Measurements from ENCODE around the gene FRMPD1.

FRMPD1 gene

GRCh38 chr9:37678789-37679273 lies 28.1 kb downstream of the FRMPD1 start:
- Histone ChIP-seq H3K9me3 (ENCODE audit: control insufficient read depth, insufficient read depth, low read depth, low read length) (no peaks in the 10 kb centered on the region), H3K4me1 (ENCODE audit: control insufficient read depth, insufficient read depth, low read length) (no peaks in the 10 kb centered on the region), H3K4me3 (ENCODE audit: low read depth, low read length) (no peak overlapping the region), H3K36me3 (ENCODE audit: control insufficient read depth in 2 of 2, insufficient read depth in 1 of 2, low read length in 2 of 2) (no peaks in the 10 kb centered on the region), H3K27ac (ENCODE audit: extremely low read depth, low read depth, low read length) (no peak overlapping the region)
- CTCF ChIA-PET = no interaction called here
- POLR2A ChIA-PET = interaction anchor here (0.6 kb wide), 1 partner anchor 264 kb away, joined by 3 read pairs; no protein-coding TSS in a partner anchor
- no peak for TF ChIP-seq ZSCAN16 (tag by site-specific recombination; IDR thresholded peaks at IDR 0.05)
- no peak for TF ChIP-seq ZNF701 (tag by site-specific recombination; IDR thresholded peaks at IDR 0.05)
- TF ChIP-seq ZNF473 (tag by site-specific recombination; IDR thresholded peaks at IDR 0.05) = no peak
- no peak for TF ChIP-seq HOXD13 (CRISPR knock-in tag; IDR thresholded peaks at IDR 0.05; ENCODE audit: borderline replicate concordance)
- no peak for TF ChIP-seq ZSCAN18 (tag by site-specific recombination; IDR thresholded peaks at IDR 0.05)
- TF ChIP-seq KLF16 (tag by site-specific recombination; IDR thresholded peaks at IDR 0.05) = no peak
- TF ChIP-seq ZNF394 (tag by site-specific recombination; IDR thresholded peaks at IDR 0.05; ENCODE audit: borderline replicate concordance) = no peak
- no peak for TF ChIP-seq ZNF558 (tag by site-specific recombination; IDR thresholded peaks at IDR 0.05)
- TF ChIP-seq REST (tag by site-specific recombination; IDR thresholded peaks at IDR 0.05) = no peak
- TF ChIP-seq, protein P1, sequence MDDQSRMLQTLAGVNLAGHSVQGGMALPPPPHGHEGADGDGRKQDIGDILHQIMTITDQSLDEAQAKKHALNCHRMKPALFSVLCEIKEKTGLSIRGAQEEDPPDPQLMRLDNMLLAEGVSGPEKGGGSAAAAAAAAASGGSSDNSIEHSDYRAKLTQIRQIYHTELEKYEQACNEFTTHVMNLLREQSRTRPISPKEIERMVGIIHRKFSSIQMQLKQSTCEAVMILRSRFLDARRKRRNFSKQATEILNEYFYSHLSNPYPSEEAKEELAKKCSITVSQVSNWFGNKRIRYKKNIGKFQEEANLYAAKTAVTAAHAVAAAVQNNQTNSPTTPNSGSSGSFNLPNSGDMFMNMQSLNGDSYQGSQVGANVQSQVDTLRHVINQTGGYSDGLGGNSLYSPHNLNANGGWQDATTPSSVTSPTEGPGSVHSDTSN (CRISPR knock-in tag; IDR thresholded peaks at IDR 0.05) = no peak
- TF ChIP-seq ZNF138 (tag by site-specific recombination; IDR thresholded peaks at IDR 0.05; ENCODE audit: borderline replicate concordance) = no peak

DNA sequence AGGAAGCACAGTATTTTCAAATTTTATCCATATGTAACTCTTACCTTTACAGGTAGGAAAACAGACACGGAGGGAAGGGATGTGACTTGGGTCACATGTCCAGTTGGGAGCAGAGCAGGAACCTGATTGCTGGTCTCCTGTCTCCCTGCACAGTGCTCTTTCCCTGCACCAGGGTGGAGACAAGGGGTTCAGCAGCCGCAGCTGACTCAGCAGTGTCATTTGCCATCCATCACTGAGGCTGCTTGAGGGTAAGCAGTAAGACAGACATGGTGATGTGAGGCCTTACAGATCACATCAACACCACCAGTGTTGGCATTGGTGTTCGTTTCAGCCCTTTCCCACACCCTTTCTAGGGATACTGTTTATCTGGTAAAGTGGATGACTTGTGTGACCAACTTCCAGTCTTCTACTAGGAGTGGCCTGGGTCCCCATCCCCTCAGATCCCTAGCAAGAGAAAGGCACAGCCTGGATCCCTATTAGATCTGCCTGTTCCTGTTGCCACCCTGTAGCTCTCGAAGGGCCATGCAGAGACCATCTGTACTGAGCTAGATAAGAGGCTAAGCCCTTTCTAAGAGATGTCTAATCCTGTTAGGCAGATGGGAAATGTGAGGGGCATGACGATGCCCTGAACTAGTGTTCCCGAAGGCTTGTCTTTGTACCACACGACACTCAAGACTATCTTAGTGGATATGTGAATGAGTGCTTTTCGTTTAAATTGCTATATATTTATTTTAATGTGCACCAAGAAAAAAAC lies 29.1 kb downstream of the FRMPD1 start:
- H3K36me3 ChIP-seq (ENCODE audit: control insufficient read depth in 2 of 2, insufficient read depth in 1 of 2, low read length in 2 of 2) = no peaks in the 10 kb centered on the region
- no peak overlapping the region for H3K27ac ChIP-seq (ENCODE audit: extremely low read depth, low read depth, low read length)
- H3K4me1 ChIP-seq (ENCODE audit: control insufficient read depth, insufficient read depth, low read length) = no peaks in the 10 kb centered on the region
- ChIA-PET POLR2A (no interaction called here), CTCF (no interaction called here)
- no peaks in the 10 kb centered on the region for H3K9me3 ChIP-seq (ENCODE audit: control insufficient read depth, insufficient read depth, low read depth, low read length)
- TF ChIP-seq WT1 (tag by site-specific recombination; IDR thresholded peaks at IDR 0.05) (no peak), ZNF792 (tag by site-specific recombination; IDR thresholded peaks at IDR 0.05) (no peak), ZBTB7A (tag by site-specific recombination; IDR thresholded peaks at IDR 0.05; ENCODE audit: low read depth) (no peak)
- no peak overlapping the region for H3K4me3 ChIP-seq (ENCODE audit: low read depth, low read length)

- no peaks in the 10 kb centered on the region for H3K4me1 ChIP-seq (ENCODE audit: control insufficient read depth, insufficient read depth, low read length)
- no peaks in the 10 kb centered on the region for H3K36me3 ChIP-seq (ENCODE audit: control insufficient read depth in 2 of 2, insufficient read depth in 1 of 2, low read length in 2 of 2)
- POLR2A ChIA-PET = no interaction called here
- CTCF ChIA-PET = interaction anchor here (0.6 kb wide), 2 partner anchors 88 to 750 kb away, joined by 3 read pairs; no protein-coding TSS in a partner anchor
- no peak overlapping the region for H3K27ac ChIP-seq (ENCODE audit: extremely low read depth, low read depth, low read length)
- H3K4me3 ChIP-seq (ENCODE audit: low read depth, low read length) = no peak overlapping the region
- no peaks in the 10 kb centered on the region for H3K9me3 ChIP-seq (ENCODE audit: control insufficient read depth, insufficient read depth, low read depth, low read length)
- TF ChIP-seq ZSCAN23 (tag by site-specific recombination; IDR thresholded peaks at IDR 0.05) (no peak), ZNF223 (tag by site-specific recombination; IDR thresholded peaks at IDR 0.05) (no peak), ZNF114 (tag by site-specific recombination; IDR thresholded peaks at IDR 0.05) (no peak), ZBTB7A (tag by site-specific recombination; IDR thresholded peaks at IDR 0.05; ENCODE audit: low read depth) (no peak), ZNF596 (tag by site-specific recombination; IDR thresholded peaks at IDR 0.05) (no peak), ZNF362 (tag by site-specific recombination; IDR thresholded peaks at IDR 0.05) (no peak), SP7 (tag by site-specific recombination; IDR thresholded peaks at IDR 0.05) (no peak), BCL11B (tag by site-specific recombination; IDR thresholded peaks at IDR 0.05; ENCODE audit: low read depth) (no peak)
- TF ChIP-seq, protein P2, sequence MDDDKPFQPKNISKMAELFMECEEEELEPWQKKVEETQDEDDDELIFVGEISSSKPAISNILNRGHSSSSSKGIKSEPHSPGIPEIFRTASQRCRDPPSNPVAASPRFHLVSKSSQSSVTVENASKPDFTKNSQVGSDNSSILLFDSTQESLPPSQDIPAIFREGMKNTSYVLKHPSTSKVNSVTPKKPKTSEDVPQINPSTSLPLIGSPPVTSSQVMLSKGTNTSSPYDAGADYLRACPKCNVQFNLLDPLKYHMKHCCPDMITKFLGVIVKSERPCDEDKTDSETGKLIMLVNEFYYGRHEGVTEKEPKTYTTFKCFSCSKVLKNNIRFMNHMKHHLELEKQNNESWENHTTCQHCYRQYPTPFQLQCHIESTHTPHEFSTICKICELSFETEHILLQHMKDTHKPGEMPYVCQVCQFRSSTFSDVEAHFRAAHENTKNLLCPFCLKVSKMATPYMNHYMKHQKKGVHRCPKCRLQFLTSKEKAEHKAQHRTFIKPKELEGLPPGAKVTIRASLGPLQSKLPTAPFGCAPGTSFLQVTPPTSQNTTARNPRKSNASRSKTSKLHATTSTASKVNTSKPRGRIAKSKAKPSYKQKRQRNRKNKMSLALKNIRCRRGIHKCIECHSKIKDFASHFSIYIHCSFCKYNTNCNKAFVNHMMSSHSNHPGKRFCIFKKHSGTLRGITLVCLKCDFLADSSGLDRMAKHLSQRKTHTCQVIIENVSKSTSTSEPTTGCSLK (tag by site-specific recombination; IDR thresholded peaks at IDR 0.05) = no peak
These were observed 32.2 kb downstream of the FRMPD1 start for GRCh38 chr9:37682951-37683350.

Data from HEK293 (cell line).